Astrocyte of the spinal cord (primary cell): ENCODE data around the gene JAML.

Experiments used
- DNase-seq: peaks from one replicate; pipeline ENCODE4 v3.0.0; 2011; ENCODE audit warnings: low read depth, low spot score
- H3K4me3 ChIP-seq: 2 replicates; pipeline ENCODE4 v1.5.1; 2011; ENCODE audit warnings: low read depth, mild to moderate bottlenecking, low read length, moderate library complexity
- CTCF ChIP-seq: IDR thresholded peaks from 2 replicates; pipeline ENCODE4 v1.5.1; 2012; ENCODE audit warnings: low read depth, mild to moderate bottlenecking, low read length, inconsistent platforms
- in situ Hi-C: cut with HindIII; loops from 2 replicates; pipeline ENCODE4 v1.10.0; 2017; ENCODE audit warnings: low sequenced_read_pairs

The JAML gene

GRCh38 chr11:118157186-118157895 is 67.5 kb downstream of the JAML start:
- TF ChIP-seq CTCF = no peak
- no peak overlapping the region for H3K4me3 ChIP-seq
- DNase-seq = no peak
- in situ Hi-C loops = no loop called here

DNA sequence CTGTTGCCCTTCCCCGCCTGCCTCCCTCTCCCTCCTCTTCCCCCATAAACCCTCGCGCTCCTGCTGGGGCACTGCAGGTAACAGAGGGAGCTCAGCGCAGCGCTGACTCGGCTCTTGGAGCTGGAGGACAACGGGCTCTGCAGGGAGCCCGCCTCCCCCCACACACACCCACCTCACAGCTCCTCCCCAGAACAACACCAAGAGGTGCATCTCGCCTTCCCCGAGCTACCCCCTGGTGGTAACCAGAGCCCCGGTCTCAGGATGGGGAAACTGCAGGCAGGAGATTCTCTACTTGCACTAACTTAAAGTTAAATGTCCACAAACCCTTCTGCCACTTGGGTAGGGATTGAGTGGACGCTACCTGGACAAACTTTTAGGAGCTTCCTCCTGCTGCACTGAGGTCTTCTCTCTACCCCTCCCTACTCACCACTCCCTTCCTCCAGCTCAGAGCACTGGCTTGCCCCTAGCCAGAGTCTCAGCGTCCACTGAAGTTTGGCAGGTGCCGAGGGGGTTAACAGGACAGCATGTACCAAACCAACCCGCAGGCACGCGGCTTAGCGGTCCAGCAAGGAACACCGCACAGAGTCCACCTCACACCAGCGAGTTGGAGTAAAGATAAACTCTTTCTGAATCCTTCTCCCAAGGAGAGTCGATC is 68.2 kb downstream of the JAML start:
- TF ChIP-seq CTCF = no peak
- in situ Hi-C loops = no loop called here
- no peak for DNase-seq

GRCh38 chr11:118155776-118156530 is 68.9 kb downstream of the JAML start:
- in situ Hi-C loops = no loop called here
- no peak for DNase-seq
- no peak for TF ChIP-seq CTCF
- H3K4me3 ChIP-seq = no peak overlapping the region

More for the DNA sequence above, 68.2 kb downstream of the JAML start:
- H3K4me3 ChIP-seq = no peak overlapping the region

DNA sequence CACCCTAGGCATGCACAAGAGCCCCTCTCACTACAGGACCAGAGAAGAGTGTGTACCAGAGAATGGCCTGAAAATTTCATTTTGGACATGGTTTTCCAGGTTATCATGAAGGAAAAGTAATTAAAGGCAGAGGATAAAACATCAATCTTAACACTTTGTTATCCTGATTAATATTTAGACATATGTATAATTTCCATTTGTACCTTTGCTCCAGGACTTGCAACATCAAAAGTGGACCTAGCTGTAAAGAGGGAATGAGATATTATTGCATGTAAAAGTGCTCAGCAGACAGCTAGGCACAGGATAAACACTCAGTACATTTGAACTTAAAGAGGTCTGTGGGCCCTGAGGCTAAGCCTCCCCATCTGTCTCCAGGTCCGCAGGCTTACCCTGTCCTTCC is 70.2 kb downstream of the JAML start:
- H3K4me3 ChIP-seq = no peak overlapping the region
- no peak for DNase-seq
- TF ChIP-seq CTCF = no peak
- in situ Hi-C loops = no loop called here

- H3K4me3 ChIP-seq = no peak overlapping the region
- TF ChIP-seq CTCF = no peak
- in situ Hi-C loops = no loop called here
- DNase-seq = no peak
These were observed 70.8 kb downstream of the JAML start for GRCh38 chr11:118153976-118154375.

GRCh38 chr11:118153516-118153915 is 71.3 kb downstream of the JAML start:
- no peak overlapping the region for H3K4me3 ChIP-seq
- in situ Hi-C loops = no loop called here
- TF ChIP-seq CTCF = no peak
- DNase-seq = no peak
